Neuronal stem cell (in vitro differentiated cells): ENCODE data around the gene KRTAP13-2.
A peak's percentile ranks its signal among the peaks of the same experiment; 100 is the strongest.

Experiments used
- DNase-seq: peaks from one replicate; pipeline ENCODE4 v3.0.0-alpha.2; 2013; ENCODE audit warnings: low spot score
- H2AFZ ChIP-seq: one replicate; pipeline ENCODE4 v1.6.1; 2013; ENCODE audit warnings: mild to moderate bottlenecking, low read length, inconsistent platforms
- H2AK5ac ChIP-seq: 2 replicates; pipeline ENCODE4 v1.6.1; 2013; ENCODE audit warnings: low read depth, mild to moderate bottlenecking, inconsistent platforms, low read length, moderate library complexity, mixed read lengths
- H2BK120ac ChIP-seq: 2 replicates; pipeline ENCODE4 v1.6.1; 2013; ENCODE audit warnings: low read depth, mild to moderate bottlenecking, inconsistent platforms, low read length, moderate library complexity, mixed read lengths
- H2BK12ac ChIP-seq: one replicate; pipeline ENCODE4 v1.6.1; 2013; ENCODE audit warnings: low read length, inconsistent platforms
- H2BK15ac ChIP-seq: 2 replicates; pipeline ENCODE4 v1.6.1; 2013; ENCODE audit warnings: mild to moderate bottlenecking, low read length, inconsistent platforms, mixed read lengths
- H2BK5ac ChIP-seq: one replicate; pipeline ENCODE4 v1.6.1; 2013; ENCODE audit warnings: inconsistent platforms, mild to moderate bottlenecking, low read length, moderate library complexity
- H3K14ac ChIP-seq: one replicate; pipeline ENCODE4 v1.6.1; 2013; ENCODE audit warnings: low read length, inconsistent platforms
- H3K18ac ChIP-seq: 2 replicates; pipeline ENCODE4 v1.6.1; 2013; ENCODE audit warnings: low read length, inconsistent platforms
- H3K23ac ChIP-seq: 2 replicates; pipeline ENCODE4 v1.6.1; 2013; ENCODE audit warnings: low read depth, mild to moderate bottlenecking, mixed read lengths, low read length, inconsistent platforms; ENCODE audit not compliant: poor library complexity
- H3K27ac ChIP-seq: replicated peaks from 3 replicates; pipeline ENCODE4 v1.5.1; 2013; ENCODE audit warnings: low read length, inconsistent platforms
- H3K27me3 ChIP-seq, 3 experiments: 2 replicates each; pipeline ENCODE4 v1.6.1; 2013; ENCODE audit warnings: low read length in 3 of 3, mild to moderate bottlenecking in 2 of 3, inconsistent platforms in 1 of 3, low read depth in 1 of 3, mixed read lengths in 1 of 3, moderate library complexity in 1 of 3; ENCODE audit not compliant: control insufficient read depth in 3 of 3, insufficient read depth in 3 of 3
- H3K36me3 ChIP-seq, 2 donors: replicated peaks in 1 of 2; 2 replicates each; pipeline ENCODE4 v1.6.1; 2013; ENCODE audit warnings: low read length in 2 of 2; ENCODE audit not compliant: control insufficient read depth in 2 of 2, insufficient read depth in 2 of 2
- H3K4ac ChIP-seq: 2 replicates; pipeline ENCODE4 v1.6.1; 2013; ENCODE audit warnings: inconsistent platforms, mild to moderate bottlenecking, low read length, moderate library complexity
- H3K4me1 ChIP-seq, 2 donors: 1 replicate in 1 of 2; 2 replicates in 1 of 2; pipeline ENCODE4 v1.6.1; 2013; ENCODE audit warnings: low read length in 2 of 2, low read depth in 1 of 2; ENCODE audit not compliant: control insufficient read depth in 2 of 2, insufficient read depth in 1 of 2
- H3K4me2 ChIP-seq: one replicate; pipeline ENCODE4 v1.6.1; 2013; ENCODE audit warnings: mild to moderate bottlenecking, low read length, inconsistent platforms; ENCODE audit not compliant: insufficient read depth, poor library complexity, severe bottlenecking
- H3K4me3 ChIP-seq, 2 donors: 2 replicates each; pipeline ENCODE4 v1.5.1; 2013; ENCODE audit warnings: low read length in 2 of 2, mild to moderate bottlenecking in 2 of 2, inconsistent platforms in 1 of 2, moderate library complexity in 1 of 2
- H3K79me1 ChIP-seq: one replicate; pipeline ENCODE4 v1.6.1; 2013; ENCODE audit warnings: low read depth, mild to moderate bottlenecking, inconsistent platforms, low read length, moderate library complexity
- H3K9ac ChIP-seq: one replicate; pipeline ENCODE4 v1.6.1; 2013; ENCODE audit warnings: mild to moderate bottlenecking, low read depth, low read length, inconsistent platforms; ENCODE audit not compliant: poor library complexity
- H3K9me3 ChIP-seq, 2 donors: replicated peaks in 1 of 2; 2 replicates each; pipeline versions ENCODE3 to v1.6.1; 2013; ENCODE audit warnings: low read length in 2 of 2, mild to moderate bottlenecking in 2 of 2, inconsistent platforms in 1 of 2, low read depth in 1 of 2, mixed read lengths in 1 of 2, moderate library complexity in 1 of 2; ENCODE audit not compliant: control insufficient read depth in 2 of 2, insufficient read depth in 1 of 2
- H4K8ac ChIP-seq: one replicate; pipeline ENCODE4 v1.6.1; 2013; ENCODE audit warnings: low read depth, mild to moderate bottlenecking, inconsistent platforms, low read length, moderate library complexity
- H4K91ac ChIP-seq: one replicate; pipeline ENCODE4 v1.6.1; 2013; ENCODE audit warnings: low read length, low read depth, mild to moderate bottlenecking, inconsistent platforms; ENCODE audit not compliant: poor library complexity
- WGBS, 2 donors: extraction: QIAGEN DNeasy Blood & Tissue Kit; methylation state at CpG; one replicate each; pipeline ENCODE4 v1.1.7; 2013; ENCODE audit warnings: missing lambda C conversion rate in 2 of 2, mixed read lengths in 1 of 2; ENCODE audit not compliant: insufficient read length in 2 of 2, insufficient replicate concordance in 1 of 2; ENCODE audit errors: extremely low coverage in 2 of 2; 5-methylcytosine and 5-hydroxymethylcytosine counted together

Gene KRTAP13-2

DNA sequence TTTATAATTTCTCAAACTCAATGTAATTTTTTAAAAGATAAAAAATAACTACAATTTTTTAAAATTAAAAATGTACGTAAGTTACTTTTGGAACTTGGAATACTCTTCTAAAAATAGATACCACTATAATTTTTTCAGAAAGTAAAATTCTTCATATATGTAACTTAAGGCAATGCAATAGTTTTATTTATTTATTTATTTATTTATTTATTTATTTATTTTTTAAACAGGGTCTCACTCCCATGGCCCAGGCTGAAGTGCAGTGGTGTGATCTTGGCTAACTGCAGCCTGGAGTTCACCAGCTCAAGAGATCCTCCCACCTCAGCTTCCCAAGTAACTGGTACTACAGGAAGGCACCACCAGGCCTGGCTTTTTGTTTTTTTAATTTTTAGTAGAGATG, 20.5 kb downstream of the KRTAP13-2 start:
- H4K91ac ChIP-seq, result no peak overlapping the region
- H3K14ac ChIP-seq, result no peak overlapping the region
- DNase-seq, result no peak

DNA sequence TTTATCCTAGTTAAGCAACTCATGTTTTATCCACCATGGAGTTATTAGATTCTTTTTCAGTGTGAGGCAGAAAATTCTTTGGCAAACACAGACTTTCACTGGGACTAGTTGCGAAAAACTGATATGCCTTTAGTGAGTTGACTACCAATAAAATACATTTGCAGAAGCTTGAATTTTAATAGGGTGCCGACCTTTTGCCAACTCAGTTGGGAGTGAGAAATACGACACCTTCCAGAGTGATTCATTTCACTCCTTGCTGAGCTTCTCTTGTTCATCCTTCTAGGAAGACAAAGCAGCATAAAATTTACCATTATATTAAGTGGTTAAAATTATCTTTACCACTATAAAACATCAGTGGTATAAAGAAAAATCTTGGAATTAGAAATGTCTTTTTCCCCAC, 22.5 kb downstream of the KRTAP13-2 start:
- no peak overlapping the region for H2AK5ac ChIP-seq
- H3K4me1 ChIP-seq, result peaks cover 2% of the 10 kb centered on the region in 2 donors
- H3K4me2 ChIP-seq, result no peak overlapping the region
- no peak overlapping the region for H2AFZ ChIP-seq
- H2BK15ac ChIP-seq, result no peak overlapping the region
- no peaks in the 10 kb centered on the region for H3K79me1 ChIP-seq
- no peak overlapping the region for H4K91ac ChIP-seq
- H3K4ac ChIP-seq, result no peak overlapping the region
- H3K9ac ChIP-seq, result no peak overlapping the region
- H3K14ac ChIP-seq, result no peak overlapping the region
- H2BK120ac ChIP-seq, result no peak overlapping the region
- no CpG with 5 or more reads among the region's 3 CpGs for WGBS, 2 donors
- H3K27me3 ChIP-seq, result no peaks in the 10 kb centered on the region
- no peaks in the 10 kb centered on the region for H3K9me3 ChIP-seq
- H3K23ac ChIP-seq, result no peak overlapping the region
- H4K8ac ChIP-seq, result no peak overlapping the region
- no peak overlapping the region for H3K18ac ChIP-seq
- H2BK5ac ChIP-seq, result no peak overlapping the region
- H3K36me3 ChIP-seq, result no peaks in the 10 kb centered on the region
- H3K27ac ChIP-seq, result no peak overlapping the region
- H2BK12ac ChIP-seq, result no peak overlapping the region
- H3K4me3 ChIP-seq, result no peak overlapping the region
- no peak for DNase-seq

More for the DNA sequence above, 20.5 kb downstream of the KRTAP13-2 start:
- Histone ChIP-seq H2BK5ac (no peak overlapping the region), H3K4ac (no peak overlapping the region), H3K18ac (no peak overlapping the region), H3K36me3 (no peaks in the 10 kb centered on the region), H3K23ac (no peak overlapping the region), H2AFZ (no peak overlapping the region), H3K4me3 (no peak overlapping the region), H3K4me1 (peaks cover 2% of the 10 kb centered on the region in 2 donors), H3K9me3 (no peaks in the 10 kb centered on the region), H3K4me2 (no peak overlapping the region), H4K8ac (no peak overlapping the region), H2BK15ac (no peak overlapping the region), H2BK12ac (no peak overlapping the region), H2AK5ac (no peak overlapping the region), H3K9ac (no peak overlapping the region), H3K79me1 (no peaks in the 10 kb centered on the region), H3K27me3 (no peaks in the 10 kb centered on the region), H2BK120ac (no peak overlapping the region), H3K27ac (no peak overlapping the region)
- no CpG with 5 or more reads among the region's 1 CpG for WGBS, 2 donors

DNA sequence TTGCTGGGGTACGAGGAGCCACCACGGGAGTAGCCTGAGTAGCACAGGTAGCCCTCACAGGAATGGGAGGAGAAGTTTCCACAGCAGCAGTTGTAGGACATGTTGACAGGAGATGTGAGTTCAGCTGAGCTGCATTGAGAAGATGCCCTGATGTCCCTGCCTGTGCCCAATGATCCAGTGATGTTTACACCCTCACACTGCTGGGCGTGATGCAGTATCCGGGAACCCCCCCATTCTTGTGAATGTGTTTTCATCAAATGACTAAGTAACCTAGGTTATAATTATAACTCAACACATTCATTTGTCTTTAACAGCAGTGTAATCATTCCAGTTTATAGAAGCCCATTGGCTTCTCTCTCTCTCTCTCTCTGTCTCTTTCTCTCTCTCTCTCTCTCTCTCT, 23.6 kb downstream of the KRTAP13-2 start, which contains the start of gene KRTAP23-1:
TSS of gene KRTAP23-1 (minus strand) at position 101 of the 400 bp plus-strand sequence. CDS start at position 101, 0 bp downstream.
- Histone ChIP-seq H2AFZ (no peak within 1 kb of the TSS), H3K18ac (peak within 1 kb of the TSS; percentile 49), H3K4me2 (no peak within 1 kb of the TSS), H3K79me1 (no peaks in the 10 kb centered on the region), H3K4me3 (no peak within 1 kb of the TSS), H2BK12ac (no peak within 1 kb of the TSS), H2BK15ac (no peak within 1 kb of the TSS), H2BK120ac (no peak within 1 kb of the TSS), H3K9me3 (peaks cover 0 to 2% of the 10 kb centered on the region in 2 donors), H3K9ac (no peak within 1 kb of the TSS), H2AK5ac (no peak within 1 kb of the TSS), H3K36me3 (no peaks in the 10 kb centered on the region), H4K8ac (no peak within 1 kb of the TSS), H4K91ac (no peak within 1 kb of the TSS), H2BK5ac (peak within 1 kb of the TSS; percentile 35), H3K27ac (no peak within 1 kb of the TSS), H3K4me1 (peaks cover 2% of the 10 kb centered on the region in 2 donors), H3K23ac (no peak within 1 kb of the TSS), H3K14ac (no peak within 1 kb of the TSS), H3K27me3 (no peaks in the 10 kb centered on the region), H3K4ac (no peak within 1 kb of the TSS)
- no peak for DNase-seq
- no CpG with 5 or more reads among the region's 4 CpGs for WGBS, 2 donors

DNA sequence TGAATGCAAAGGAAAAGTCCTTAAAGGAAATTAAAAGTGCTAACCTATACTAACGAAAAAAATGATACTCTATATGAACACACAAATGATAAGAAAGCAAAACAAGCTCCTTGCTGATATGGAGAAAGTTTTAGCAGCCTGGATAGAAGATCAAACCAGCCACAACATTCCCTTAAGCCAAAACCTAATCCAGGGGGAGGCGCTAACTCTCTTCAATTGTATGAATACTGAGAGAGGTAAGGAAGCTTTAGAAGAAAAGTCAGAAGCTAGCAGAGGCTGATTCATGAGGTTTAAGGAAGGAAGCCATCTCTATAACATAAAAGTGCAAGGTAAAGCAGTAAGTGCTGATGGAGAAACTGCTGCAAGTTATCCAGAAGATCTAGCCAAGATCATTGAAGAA, 27.1 kb downstream of the KRTAP13-2 start:
- DNase-seq, result no peak
- peaks cover 0 to 2% of the 10 kb centered on the region in 2 donors for H3K9me3 ChIP-seq
- H3K23ac ChIP-seq, result no peak overlapping the region
- H4K91ac ChIP-seq, result no peak overlapping the region
- no peak overlapping the region for H2BK12ac ChIP-seq
- H2AFZ ChIP-seq, result no peak overlapping the region
- H3K4ac ChIP-seq, result no peak overlapping the region
- no peak overlapping the region for H4K8ac ChIP-seq
- H2AK5ac ChIP-seq, result no peak overlapping the region
- WGBS, 2 donors, result no CpG with 5 or more reads among the region's 2 CpGs
- H2BK15ac ChIP-seq, result no peak overlapping the region
- H3K27ac ChIP-seq, result no peak overlapping the region
- no peak overlapping the region for H3K9ac ChIP-seq
- H2BK120ac ChIP-seq, result no peak overlapping the region
- H3K4me1 ChIP-seq, result no peaks in the 10 kb centered on the region
- no peak overlapping the region for H2BK5ac ChIP-seq
- H3K4me3 ChIP-seq, result no peak overlapping the region
- H3K14ac ChIP-seq, result no peak overlapping the region
- H3K4me2 ChIP-seq, result no peak overlapping the region
- no peak overlapping the region for H3K18ac ChIP-seq
- H3K79me1 ChIP-seq, result no peaks in the 10 kb centered on the region
- no peaks in the 10 kb centered on the region for H3K27me3 ChIP-seq
- no peaks in the 10 kb centered on the region for H3K36me3 ChIP-seq
